HEK293 (cell line): ENCODE data around the gene MLF2.

Source experiments
- GLI2 ChIP-seq: fragments of 450-650 bp; formaldehyde crosslinking; IDR thresholded peaks from 2 replicates; pipeline ENCODE4; 2017; ENCODE audit warnings: missing biosample characterization, missing genetic modification characterization, low read depth, borderline replicate concordance
- HOXD13 ChIP-seq: sonication (generic); formaldehyde crosslinking; IDR thresholded peaks from 2 replicates; pipeline ENCODE4 v1.8.0; 2022; ENCODE audit warnings: missing genetic modification reagents, borderline replicate concordance
- KLF16 ChIP-seq: fragments of 450-650 bp; formaldehyde crosslinking; IDR thresholded peaks from 2 replicates; pipeline ENCODE4 v1.5.1; 2017; ENCODE audit warnings: missing biosample characterization, missing genetic modification characterization
- REPIN1 ChIP-seq: fragments of 450-650 bp; formaldehyde crosslinking; IDR thresholded peaks from 2 replicates; pipeline ENCODE4 v1.5.1; 2017; ENCODE audit warnings: missing biosample characterization, missing genetic modification characterization, low read depth
- SP3 ChIP-seq: fragments of 450-650 bp; formaldehyde crosslinking; IDR thresholded peaks from 2 replicates; pipeline ENCODE4 v1.5.1; 2016; ENCODE audit warnings: missing biosample characterization, missing genetic modification characterization
- TCF7L2 ChIP-seq: IDR thresholded peaks from 2 replicates; pipeline ENCODE4 v1.6.1; 2011; ENCODE audit warnings: low read depth, mild to moderate bottlenecking, inconsistent platforms, low read length, moderate library complexity, borderline replicate concordance
- ZEB2 ChIP-seq: fragments of 450-650 bp; formaldehyde crosslinking; IDR thresholded peaks from 2 replicates; pipeline ENCODE4 v1.5.1; 2016; ENCODE audit warnings: missing biosample characterization, missing genetic modification characterization
- ZFHX2 ChIP-seq: fragments of 450-650 bp; formaldehyde crosslinking; conservative IDR thresholded peaks from 2 replicates; pipeline ENCODE4 v1.5.1; 2016; ENCODE audit warnings: missing biosample characterization, missing genetic modification characterization
- ZIC2 ChIP-seq: fragments of 450-650 bp; formaldehyde crosslinking; IDR thresholded peaks from 2 replicates; pipeline ENCODE4 v1.5.1; 2016; ENCODE audit warnings: missing biosample characterization, missing genetic modification characterization
- ZNF132 ChIP-seq: fragments of 450-650 bp; formaldehyde crosslinking; IDR thresholded peaks from 2 replicates; pipeline ENCODE4 v1.5.1; 2017; ENCODE audit warnings: missing biosample characterization, missing genetic modification characterization, borderline replicate concordance
- ZNF184 ChIP-seq: fragments of 450-650 bp; IDR thresholded peaks from 2 replicates; pipeline ENCODE4 v1.5.1; 2018; ENCODE audit warnings: missing biosample characterization, mild to moderate bottlenecking, missing genetic modification characterization
- ZNF19 ChIP-seq: fragments of 450-650 bp; formaldehyde crosslinking; IDR thresholded peaks from 2 replicates; pipeline ENCODE4; 2016; ENCODE audit warnings: missing biosample characterization, missing genetic modification characterization, low read depth
- ZNF211 ChIP-seq: fragments of 450-650 bp; formaldehyde crosslinking; IDR thresholded peaks from 2 replicates; pipeline ENCODE4 v1.5.1; 2016; ENCODE audit warnings: low read depth, missing biosample characterization, missing genetic modification characterization
- ZNF324 ChIP-seq: fragments of 450-650 bp; formaldehyde crosslinking; IDR thresholded peaks from 2 replicates; pipeline ENCODE4 v1.5.1; 2016; ENCODE audit warnings: missing biosample characterization, missing genetic modification characterization
- ZNF335 ChIP-seq: fragments of 450-650 bp; formaldehyde crosslinking; conservative IDR thresholded peaks from 2 replicates; pipeline ENCODE4 v1.5.1; 2016; ENCODE audit warnings: missing biosample characterization, missing genetic modification characterization
- ZNF514 ChIP-seq: fragments of 450-650 bp; formaldehyde crosslinking; IDR thresholded peaks from 2 replicates; pipeline ENCODE4 v1.5.1; 2016; ENCODE audit warnings: missing biosample characterization, missing genetic modification characterization
- ZNF549 ChIP-seq: fragments of 450-650 bp; IDR thresholded peaks from 2 replicates; pipeline ENCODE4 v1.5.1; 2018; ENCODE audit warnings: missing biosample characterization, missing genetic modification characterization, mild to moderate bottlenecking, inconsistent platforms, moderate library complexity
- ZNF558 ChIP-seq: fragments of 450-650 bp; formaldehyde crosslinking; IDR thresholded peaks from 2 replicates; pipeline ENCODE4 v1.5.1; 2016; ENCODE audit warnings: missing biosample characterization, missing genetic modification characterization
- ZNF560 ChIP-seq: fragments of 450-650 bp; formaldehyde crosslinking; IDR thresholded peaks from 2 replicates; pipeline ENCODE4 v1.5.1; 2017; ENCODE audit warnings: missing biosample characterization, missing genetic modification characterization, borderline replicate concordance
- ZNF571 ChIP-seq: fragments of 450-650 bp; formaldehyde crosslinking; IDR thresholded peaks from 2 replicates; pipeline ENCODE4 v1.5.0; 2017; ENCODE audit warnings: missing biosample characterization, missing genetic modification characterization
- ZNF623 ChIP-seq: fragments of 450-650 bp; formaldehyde crosslinking; IDR thresholded peaks from 2 replicates; pipeline ENCODE4 v1.5.1; 2016; ENCODE audit warnings: missing biosample characterization, missing genetic modification characterization
- ZNF626 ChIP-seq: fragments of 450-650 bp; sonication (Bioruptor Pico); formaldehyde crosslinking; IDR thresholded peaks from 2 replicates; pipeline ENCODE4 v1.5.1; 2018; ENCODE audit warnings: missing biosample characterization, missing genetic modification characterization, inconsistent platforms
- ZSCAN16 ChIP-seq: fragments of 450-650 bp; formaldehyde crosslinking; IDR thresholded peaks from 2 replicates; pipeline ENCODE4 v1.5.1; 2016; ENCODE audit warnings: missing biosample characterization, missing genetic modification characterization
- ZXDB ChIP-seq: fragments of 450-650 bp; formaldehyde crosslinking; IDR thresholded peaks from 2 replicates; pipeline ENCODE4 v1.5.1; 2016; ENCODE audit warnings: missing biosample characterization, missing genetic modification characterization
- TF ChIP-seq, protein P1 (sequence below): fragments of 450-650 bp; IDR thresholded peaks from 2 replicates; pipeline ENCODE4 v1.5.1; 2018; ENCODE audit warnings: missing biosample characterization, missing genetic modification characterization
- TF ChIP-seq, protein P2 (sequence below): fragments of 450-650 bp; formaldehyde crosslinking; IDR thresholded peaks from 2 replicates; pipeline ENCODE4 v1.5.1; 2017; ENCODE audit warnings: missing biosample characterization, missing genetic modification characterization
- TF ChIP-seq, protein P3 (sequence below): fragments of 450-650 bp; formaldehyde crosslinking; IDR thresholded peaks from 2 replicates; pipeline ENCODE4 v1.5.1; 2016; ENCODE audit warnings: missing biosample characterization, missing genetic modification characterization
- TF ChIP-seq, protein P4 (sequence below): fragments of 450-650 bp; formaldehyde crosslinking; IDR thresholded peaks from 2 replicates; pipeline ENCODE4 v1.5.1; 2016; ENCODE audit warnings: missing biosample characterization, missing genetic modification characterization
- TF ChIP-seq, protein P5 (sequence below): fragments of 450-650 bp; formaldehyde crosslinking; IDR thresholded peaks from 2 replicates; pipeline ENCODE4 v1.5.1; 2016; ENCODE audit warnings: missing biosample characterization, missing genetic modification characterization, low read depth

MLF2 gene

DNA sequence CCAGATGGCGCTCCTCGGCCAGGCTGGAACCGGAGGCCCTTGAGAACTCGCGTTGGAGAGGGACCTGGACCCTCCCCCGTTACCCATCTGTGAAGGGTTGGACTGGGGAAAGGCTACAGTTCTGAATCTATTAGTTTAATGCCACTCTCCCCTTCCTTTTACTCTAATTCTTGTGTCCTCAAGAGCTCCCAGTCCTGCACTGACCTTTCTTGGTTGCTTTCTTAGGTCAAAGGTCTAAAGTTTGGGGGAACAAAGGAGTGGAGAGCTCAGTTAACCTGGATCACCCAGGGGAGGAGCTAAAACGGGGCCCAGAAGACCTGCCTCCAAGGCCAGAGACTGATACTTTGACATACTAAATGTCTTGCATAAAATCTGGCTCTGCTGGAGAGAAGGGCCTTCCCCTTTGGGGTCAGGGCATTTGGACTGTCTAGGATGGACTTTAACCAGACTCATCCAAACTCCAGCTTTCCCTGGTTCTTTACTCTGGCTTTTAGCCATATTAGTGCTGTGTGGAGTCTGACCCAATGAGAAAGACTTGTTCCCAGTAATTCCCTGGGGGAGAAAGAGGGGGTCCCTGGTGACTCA is 923 bp upstream of the MLF2 start (continued):
- TF ChIP-seq ZSCAN16 (peak; percentile 37; the same call in 1 of the 2 replicates), ZNF558 (peak; percentile 2; the same call in 1 of the 2 replicates), ZNF549 (tag by site-specific recombination) (no peak), ZNF514 (tag by site-specific recombination) (no peak), ZEB2 (tag by site-specific recombination) (no peak), ZNF560 (no peak), ZXDB (tag by site-specific recombination) (no peak), HOXD13 (no peak), ZNF184 (tag by site-specific recombination) (0 out of 2 replicates have a peak, but pooled peaks have one; percentile 45), ZNF132 (tag by site-specific recombination) (no peak), ZNF626 (tag by site-specific recombination) (no peak), SP3 (tag by site-specific recombination) (no peak), ZNF211 (no peak), ZNF571 (tag by site-specific recombination) (no peak), ZIC2 (tag by site-specific recombination) (no peak), ZNF324 (tag by site-specific recombination) (0 out of 2 replicates have a peak, but pooled peaks have one; percentile 14), ZNF623 (no peak), TCF7L2 (no peak), KLF16 (tag by site-specific recombination) (no peak), REPIN1 (no peak), ZNF19 (tag by site-specific recombination) (no peak), GLI2 (no peak), ZFHX2 (tag by site-specific recombination) (no peak), ZNF335 (tag by site-specific recombination) (no peak)
- TF ChIP-seq, protein P1, sequence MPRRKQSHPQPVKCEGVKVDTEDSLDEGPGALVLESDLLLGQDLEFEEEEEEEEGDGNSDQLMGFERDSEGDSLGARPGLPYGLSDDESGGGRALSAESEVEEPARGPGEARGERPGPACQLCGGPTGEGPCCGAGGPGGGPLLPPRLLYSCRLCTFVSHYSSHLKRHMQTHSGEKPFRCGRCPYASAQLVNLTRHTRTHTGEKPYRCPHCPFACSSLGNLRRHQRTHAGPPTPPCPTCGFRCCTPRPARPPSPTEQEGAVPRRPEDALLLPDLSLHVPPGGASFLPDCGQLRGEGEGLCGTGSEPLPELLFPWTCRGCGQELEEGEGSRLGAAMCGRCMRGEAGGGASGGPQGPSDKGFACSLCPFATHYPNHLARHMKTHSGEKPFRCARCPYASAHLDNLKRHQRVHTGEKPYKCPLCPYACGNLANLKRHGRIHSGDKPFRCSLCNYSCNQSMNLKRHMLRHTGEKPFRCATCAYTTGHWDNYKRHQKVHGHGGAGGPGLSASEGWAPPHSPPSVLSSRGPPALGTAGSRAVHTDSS, result 0 out of 2 replicates have a peak, but pooled peaks have one; percentile 7
- TF ChIP-seq, protein P2, sequence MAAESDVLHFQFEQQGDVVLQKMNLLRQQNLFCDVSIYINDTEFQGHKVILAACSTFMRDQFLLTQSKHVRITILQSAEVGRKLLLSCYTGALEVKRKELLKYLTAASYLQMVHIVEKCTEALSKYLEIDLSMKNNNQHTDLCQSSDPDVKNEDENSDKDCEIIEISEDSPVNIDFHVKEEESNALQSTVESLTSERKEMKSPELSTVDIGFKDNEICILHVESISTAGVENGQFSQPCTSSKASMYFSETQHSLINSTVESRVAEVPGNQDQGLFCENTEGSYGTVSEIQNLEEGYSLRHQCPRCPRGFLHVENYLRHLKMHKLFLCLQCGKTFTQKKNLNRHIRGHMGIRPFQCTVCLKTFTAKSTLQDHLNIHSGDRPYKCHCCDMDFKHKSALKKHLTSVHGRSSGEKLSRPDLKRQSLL (tag by site-specific recombination), result 0 out of 2 replicates have a peak, but pooled peaks have one; percentile 65
- TF ChIP-seq, protein P3, sequence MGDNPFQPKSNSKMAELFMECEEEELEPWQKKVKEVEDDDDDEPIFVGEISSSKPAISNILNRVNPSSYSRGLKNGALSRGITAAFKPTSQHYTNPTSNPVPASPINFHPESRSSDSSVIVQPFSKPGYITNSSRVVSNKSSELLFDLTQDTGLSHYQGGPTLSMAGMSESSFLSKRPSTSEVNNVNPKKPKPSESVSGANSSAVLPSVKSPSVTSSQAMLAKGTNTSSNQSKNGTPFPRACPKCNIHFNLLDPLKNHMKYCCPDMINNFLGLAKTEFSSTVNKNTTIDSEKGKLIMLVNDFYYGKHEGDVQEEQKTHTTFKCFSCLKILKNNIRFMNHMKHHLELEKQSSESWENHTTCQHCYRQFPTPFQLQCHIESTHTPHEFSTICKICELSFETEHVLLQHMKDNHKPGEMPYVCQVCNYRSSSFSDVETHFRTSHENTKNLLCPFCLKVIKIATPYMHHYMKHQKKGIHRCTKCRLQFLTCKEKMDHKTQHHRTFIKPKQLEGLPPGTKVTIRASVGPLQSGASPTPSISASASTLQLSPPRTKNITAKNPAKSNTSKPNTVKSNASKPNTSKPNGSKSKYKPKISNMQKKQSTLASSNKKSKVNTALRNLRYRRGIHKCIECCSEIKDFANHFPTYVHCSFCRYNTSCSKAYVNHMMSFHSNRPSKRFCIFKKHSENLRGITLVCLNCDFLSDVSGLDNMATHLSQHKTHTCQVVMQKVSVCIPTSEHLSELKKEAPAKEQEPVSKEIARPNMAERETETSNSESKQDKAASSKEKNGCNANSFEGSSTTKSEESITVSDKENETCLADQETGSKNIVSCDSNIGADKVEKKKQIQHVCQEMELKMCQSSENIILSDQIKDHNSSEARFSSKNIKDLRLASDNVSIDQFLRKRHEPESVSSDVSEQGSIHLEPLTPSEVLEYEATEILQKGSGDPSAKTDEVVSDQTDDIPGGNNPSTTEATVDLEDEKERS, result no peak
- TF ChIP-seq, protein P4, sequence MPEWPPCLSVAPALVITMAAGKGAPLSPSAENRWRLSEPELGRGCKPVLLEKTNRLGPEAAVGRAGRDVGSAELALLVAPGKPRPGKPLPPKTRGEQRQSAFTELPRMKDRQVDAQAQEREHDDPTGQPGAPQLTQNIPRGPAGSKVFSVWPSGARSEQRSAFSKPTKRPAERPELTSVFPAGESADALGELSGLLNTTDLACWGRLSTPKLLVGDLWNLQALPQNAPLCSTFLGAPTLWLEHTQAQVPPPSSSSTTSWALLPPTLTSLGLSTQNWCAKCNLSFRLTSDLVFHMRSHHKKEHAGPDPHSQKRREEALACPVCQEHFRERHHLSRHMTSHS (tag by site-specific recombination), result no peak
- TF ChIP-seq, protein P5, sequence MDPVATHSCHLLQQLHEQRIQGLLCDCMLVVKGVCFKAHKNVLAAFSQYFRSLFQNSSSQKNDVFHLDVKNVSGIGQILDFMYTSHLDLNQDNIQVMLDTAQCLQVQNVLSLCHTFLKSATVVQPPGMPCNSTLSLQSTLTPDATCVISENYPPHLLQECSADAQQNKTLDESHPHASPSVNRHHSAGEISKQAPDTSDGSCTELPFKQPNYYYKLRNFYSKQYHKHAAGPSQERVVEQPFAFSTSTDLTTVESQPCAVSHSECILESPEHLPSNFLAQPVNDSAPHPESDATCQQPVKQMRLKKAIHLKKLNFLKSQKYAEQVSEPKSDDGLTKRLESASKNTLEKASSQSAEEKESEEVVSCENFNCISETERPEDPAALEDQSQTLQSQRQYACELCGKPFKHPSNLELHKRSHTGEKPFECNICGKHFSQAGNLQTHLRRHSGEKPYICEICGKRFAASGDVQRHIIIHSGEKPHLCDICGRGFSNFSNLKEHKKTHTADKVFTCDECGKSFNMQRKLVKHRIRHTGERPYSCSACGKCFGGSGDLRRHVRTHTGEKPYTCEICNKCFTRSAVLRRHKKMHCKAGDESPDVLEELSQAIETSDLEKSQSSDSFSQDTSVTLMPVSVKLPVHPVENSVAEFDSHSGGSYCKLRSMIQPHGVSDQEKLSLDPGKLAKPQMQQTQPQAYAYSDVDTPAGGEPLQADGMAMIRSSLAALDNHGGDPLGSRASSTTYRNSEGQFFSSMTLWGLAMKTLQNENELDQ (tag by site-specific recombination), result no peak
- TF ChIP-seq, all 188 proteins: peak for 8
